Measurements from ENCODE around the gene CHMP4B. TPM values are rescaled to one million over a fixed set of nuclear protein-coding genes. Genes with fewer than 3 reads are reported as not detected.
A peak's percentile ranks its signal among the peaks of the same experiment; 100 is the strongest.

CHMP4B gene
- 93.7 TPM for polyA plus RNA-seq (ENCODE audit: insufficient read length)
- long read RNA-seq, donor 1, transcript CHMP4B-201 (5 exons, 1,646 nt), result major isoform, 63 of 87 reads
- long read RNA-seq, donor 1, partial matches to known transcripts, result 24 of 87 reads
- long read RNA-seq, donor 1, other reads (novel, unspliced or antisense), result 0 of 87 reads
- long read RNA-seq, donor 2, transcript CHMP4B-201 (5 exons, 1,646 nt), result major isoform, 46 of 58 reads
- long read RNA-seq, donor 2, partial matches to known transcripts, result 12 of 58 reads
- long read RNA-seq, donor 2, other reads (novel, unspliced or antisense), result 0 of 58 reads
- long read RNA-seq, donor 3, transcript CHMP4B-201 (5 exons, 1,646 nt), result major isoform, 32 of 40 reads
- long read RNA-seq, donor 3, partial matches to known transcripts, result 8 of 40 reads
- long read RNA-seq, donor 3, other reads (novel, unspliced or antisense), result 0 of 40 reads
- long read RNA-seq, donor 4, partial matches to known transcripts, result 0 of 4 reads
- long read RNA-seq, donor 4, other reads (novel, unspliced or antisense), result 0 of 4 reads
- long read RNA-seq, donor 5, transcript CHMP4B-201 (5 exons, 1,646 nt), result major isoform, 98 of 104 reads
- long read RNA-seq, donor 5, partial matches to known transcripts, result 6 of 104 reads
- long read RNA-seq, donor 5, other reads (novel, unspliced or antisense), result 0 of 104 reads
- long read RNA-seq, donor 6, transcript CHMP4B-201 (5 exons, 1,646 nt), result major isoform, 48 of 53 reads
- long read RNA-seq, donor 6, partial matches to known transcripts, result 5 of 53 reads
- long read RNA-seq, donor 6, other reads (novel, unspliced or antisense), result 0 of 53 reads
- long read RNA-seq, donor 7, transcript CHMP4B-201 (5 exons, 1,646 nt), result major isoform, 63 of 133 reads
- long read RNA-seq, donor 7, partial matches to known transcripts, result 70 of 133 reads
- long read RNA-seq, donor 7, other reads (novel, unspliced or antisense), result 0 of 133 reads
- long read RNA-seq, donor 8, transcript CHMP4B-201 (5 exons, 1,646 nt), result major isoform, 32 of 49 reads
- long read RNA-seq, donor 8, partial matches to known transcripts, result 17 of 49 reads
- long read RNA-seq, donor 8, other reads (novel, unspliced or antisense), result 0 of 49 reads

GRCh38 chr20:33810885-33811775, at the start of gene CHMP4B:
TSS of gene CHMP4B (plus strand) at chr20:33811348. CDS start at chr20:33811469, 121 bp downstream.
- DNase-seq, result peak; percentile 98

- no peak for DNase-seq
Observed at GRCh38 chr20:33761698-33762250, 49.4 kb upstream of the CHMP4B start.

GRCh38 chr20:33765099-33765498, 46.0 kb upstream of the CHMP4B start:
- no peak for DNase-seq

GRCh38 chr20:33765592-33765991, 45.6 kb upstream of the CHMP4B start:
- no peak for DNase-seq

- no peak for DNase-seq
Observed at GRCh38 chr20:33766686-33767085, 44.5 kb upstream of the CHMP4B start.

- no peak for DNase-seq
Observed at GRCh38 chr20:33767777-33768138, 43.4 kb upstream of the CHMP4B start.

- no peak for DNase-seq
Observed at GRCh38 chr20:33769043-33769442, 42.1 kb upstream of the CHMP4B start.

- no peak for DNase-seq
Observed at GRCh38 chr20:33770005-33770404, 41.1 kb upstream of the CHMP4B start.

GRCh38 chr20:33771938-33772337, 39.2 kb upstream of the CHMP4B start:
- no peak for DNase-seq

GRCh38 chr20:33772439-33772838, 38.7 kb upstream of the CHMP4B start:
- DNase-seq, result no peak

- no peak for DNase-seq
Observed at GRCh38 chr20:33773412-33774089, 37.6 kb upstream of the CHMP4B start.

GRCh38 chr20:33777816-33778215, 33.3 kb upstream of the CHMP4B start:
- DNase-seq, result no peak

GRCh38 chr20:33781133-33781532, 30.0 kb upstream of the CHMP4B start:
- no peak for DNase-seq

GRCh38 chr20:33781945-33782344, 29.2 kb upstream of the CHMP4B start:
- DNase-seq, result no peak

- DNase-seq, result no peak
Observed at GRCh38 chr20:33783256-33783655, 27.9 kb upstream of the CHMP4B start.

- DNase-seq, result no peak
Observed at GRCh38 chr20:33783818-33784217, 27.3 kb upstream of the CHMP4B start.

- DNase-seq, result no peak
Observed at GRCh38 chr20:33784225-33784624, 26.9 kb upstream of the CHMP4B start.

GRCh38 chr20:33785503-33785902, 25.6 kb upstream of the CHMP4B start:
- no peak for DNase-seq

- no peak for DNase-seq
Observed at GRCh38 chr20:33787253-33787891, 23.8 kb upstream of the CHMP4B start.

- DNase-seq, result no peak
Observed at GRCh38 chr20:33788351-33789049, 22.6 kb upstream of the CHMP4B start.

All from left kidney (tissue), 8 donors.